Measurements from ENCODE around the gene LOXL3. TPM values are rescaled to one million over a fixed set of nuclear protein-coding genes. Genes with fewer than 3 reads are reported as not detected.

LOXL3 gene
- total RNA-seq, 5 donors from 2014 or later (not counting 1 experiment from before 2014, with no cell fraction given), result 0.10 to 0.47 (median 0.38) TPM; not detected in 1

DNA sequence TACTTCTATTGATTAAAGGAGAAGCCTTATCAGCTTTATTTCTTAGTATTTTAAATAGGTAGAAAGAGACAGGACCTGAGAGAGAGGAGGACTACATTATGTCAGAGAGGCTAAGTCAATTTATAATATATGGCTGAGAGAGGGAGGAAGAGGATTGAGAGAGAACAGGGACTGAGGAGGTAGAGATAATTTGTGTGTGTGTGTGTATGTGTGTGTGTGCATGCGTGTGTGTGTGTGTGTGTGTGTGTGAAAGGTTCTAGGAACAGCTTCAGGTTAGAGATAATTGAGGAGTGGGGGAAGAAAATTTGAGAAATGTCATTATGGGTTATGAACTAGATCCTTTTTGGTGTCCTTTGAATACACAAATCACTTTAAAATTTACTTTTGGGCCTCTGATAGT lies 15.9 kb upstream of the LOXL3 start:
- H3K4me3 ChIP-seq (ENCODE audit: control insufficient read depth in 1 of 2, extremely low read depth in 1 of 2, low read length in 1 of 2), result no peak overlapping the region
- DNase-seq (no peak), ATAC-seq (replicated peaks in 1 of 4) (no peak)
- CTCF ChIA-PET, result interaction anchor here in 1 of 2 donors (0.6 kb wide), 1 partner anchor 164 kb away, joined by 3 read pairs; no protein-coding TSS in a partner anchor
- Mint-ChIP-seq H3K36me3 (no peaks in the 10 kb centered on the region), H3K27ac (no peak overlapping the region), H3K4me1 (peaks cover 13 to 14% (median 14%) of the 10 kb centered on the region in 3 donors), H3K27me3 (peaks cover 9 to 12% of the 10 kb centered on the region in 2 donors), H3K4me3 (no peak overlapping the region), H3K9me3 (no peaks in the 10 kb centered on the region)
- peaks cover 4 to 8% of the 10 kb centered on the region in 2 experiments for H3K4me1 ChIP-seq (ENCODE audit: control insufficient read depth in 1 of 2, extremely low read depth in 1 of 2, insufficient read depth in 2 of 2, low read length in 2 of 2)
- H3K27ac ChIP-seq (ENCODE audit: low read length), result no peak overlapping the region
- 88% methylated on average over 1 of the region's 1 CpG for WGBS (ENCODE audit: insufficient coverage)
- H3K9me3 ChIP-seq, result no peaks in the 10 kb centered on the region
- no peaks in the 10 kb centered on the region for H3K27me3 ChIP-seq (replicated peaks in 1 of 2; ENCODE audit: control insufficient read depth in 2 of 2, extremely low read depth in 1 of 2, insufficient read depth in 2 of 2, low read length in 1 of 2)
- POLR2A ChIA-PET, result interaction anchor here in 1 of 2 donors (0.7 kb wide), 1 partner anchor 528 kb away, joined by 3 read pairs; no protein-coding TSS in a partner anchor
- H3K36me3 ChIP-seq (ENCODE audit: control insufficient read depth in 2 of 2, extremely low read depth in 1 of 2, insufficient read depth in 1 of 2, low read length in 1 of 2), result no peaks in the 10 kb centered on the region

DNA sequence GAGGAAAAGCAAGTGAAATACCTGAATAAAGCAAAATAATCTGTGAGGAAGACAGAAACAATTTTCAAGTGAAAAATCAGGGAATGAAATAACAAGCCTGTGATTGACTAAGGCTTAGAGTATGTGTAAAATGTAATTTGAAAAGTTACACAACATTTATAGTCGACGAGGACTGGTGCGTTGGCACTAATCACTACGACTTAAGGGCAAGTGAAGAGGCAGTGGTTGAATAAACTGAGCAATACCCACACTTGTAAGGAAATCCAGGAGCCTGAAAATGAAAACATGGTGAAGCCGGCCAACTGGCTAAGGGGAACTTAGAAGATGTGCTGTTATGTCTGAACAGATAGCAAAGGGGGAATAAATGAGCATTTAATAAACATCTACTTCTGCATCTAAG lies 14.1 kb upstream of the LOXL3 start:
- no peaks in the 10 kb centered on the region for H3K9me3 Mint-ChIP-seq
- peaks cover 11 to 15% of the 10 kb centered on the region in 2 donors for H3K27me3 Mint-ChIP-seq
- POLR2A ChIA-PET, result no interaction called here
- Histone ChIP-seq H3K4me3 (ENCODE audit: control insufficient read depth in 1 of 2, extremely low read depth in 1 of 2, low read length in 1 of 2) (no peak overlapping the region), H3K27me3 (replicated peaks in 1 of 2; ENCODE audit: control insufficient read depth in 2 of 2, extremely low read depth in 1 of 2, insufficient read depth in 2 of 2, low read length in 1 of 2) (peaks cover 0 to 3% of the 10 kb centered on the region in 2 experiments), H3K4me1 (ENCODE audit: control insufficient read depth in 1 of 2, extremely low read depth in 1 of 2, insufficient read depth in 2 of 2, low read length in 2 of 2) (no peaks in the 10 kb centered on the region), H3K36me3 (ENCODE audit: control insufficient read depth in 2 of 2, extremely low read depth in 1 of 2, insufficient read depth in 1 of 2, low read length in 1 of 2) (no peaks in the 10 kb centered on the region), H3K27ac (ENCODE audit: low read length) (no peak overlapping the region), H3K9me3 (no peaks in the 10 kb centered on the region)
- DNase-seq, result no peak
- no peak for ATAC-seq (replicated peaks in 1 of 4)
- CTCF ChIA-PET, result no interaction called here
- H3K36me3 Mint-ChIP-seq, result no peaks in the 10 kb centered on the region
- no peak overlapping the region for H3K27ac Mint-ChIP-seq
- H3K4me3 Mint-ChIP-seq, result no peak overlapping the region
- no CpG with 5 or more reads among the region's 5 CpGs for WGBS (ENCODE audit: insufficient coverage)
- H3K4me1 Mint-ChIP-seq, result no peaks in the 10 kb centered on the region

DNA sequence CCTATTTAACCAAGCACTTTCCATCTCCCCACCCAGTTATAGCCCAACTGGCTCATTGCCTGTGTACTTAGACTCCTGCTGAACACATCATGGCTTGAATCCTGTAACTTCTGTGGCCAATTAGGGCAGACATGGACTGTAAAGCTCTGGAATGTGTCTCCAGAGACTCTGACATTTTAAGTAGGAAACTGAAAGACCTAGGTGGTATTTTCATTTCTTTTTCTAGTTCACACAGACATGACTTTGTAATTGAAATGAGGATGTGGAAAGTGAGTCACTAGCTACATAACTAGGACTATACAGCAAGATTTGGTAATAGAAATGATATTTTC lies 13.0 kb upstream of the LOXL3 start:
- Mint-ChIP-seq H3K27ac (no peak overlapping the region), H3K27me3 (peaks cover 19 to 22% of the 10 kb centered on the region in 2 donors), H3K4me1 (no peaks in the 10 kb centered on the region), H3K4me3 (no peak overlapping the region), H3K36me3 (no peaks in the 10 kb centered on the region), H3K9me3 (no peaks in the 10 kb centered on the region)
- Histone ChIP-seq H3K27me3 (replicated peaks in 1 of 2; ENCODE audit: control insufficient read depth in 2 of 2, extremely low read depth in 1 of 2, insufficient read depth in 2 of 2, low read length in 1 of 2) (peaks cover 0 to 10% of the 10 kb centered on the region in 2 experiments), H3K36me3 (ENCODE audit: control insufficient read depth in 2 of 2, extremely low read depth in 1 of 2, insufficient read depth in 1 of 2, low read length in 1 of 2) (no peaks in the 10 kb centered on the region), H3K9me3 (no peaks in the 10 kb centered on the region), H3K4me3 (ENCODE audit: control insufficient read depth in 1 of 2, extremely low read depth in 1 of 2, low read length in 1 of 2) (no peak overlapping the region), H3K27ac (ENCODE audit: low read length) (no peak overlapping the region), H3K4me1 (ENCODE audit: control insufficient read depth in 1 of 2, extremely low read depth in 1 of 2, insufficient read depth in 2 of 2, low read length in 2 of 2) (no peaks in the 10 kb centered on the region)
- DNase-seq (no peak), ATAC-seq (replicated peaks in 1 of 4) (no peak)
- CTCF ChIA-PET, result no interaction called here
- POLR2A ChIA-PET, result no interaction called here

DNA sequence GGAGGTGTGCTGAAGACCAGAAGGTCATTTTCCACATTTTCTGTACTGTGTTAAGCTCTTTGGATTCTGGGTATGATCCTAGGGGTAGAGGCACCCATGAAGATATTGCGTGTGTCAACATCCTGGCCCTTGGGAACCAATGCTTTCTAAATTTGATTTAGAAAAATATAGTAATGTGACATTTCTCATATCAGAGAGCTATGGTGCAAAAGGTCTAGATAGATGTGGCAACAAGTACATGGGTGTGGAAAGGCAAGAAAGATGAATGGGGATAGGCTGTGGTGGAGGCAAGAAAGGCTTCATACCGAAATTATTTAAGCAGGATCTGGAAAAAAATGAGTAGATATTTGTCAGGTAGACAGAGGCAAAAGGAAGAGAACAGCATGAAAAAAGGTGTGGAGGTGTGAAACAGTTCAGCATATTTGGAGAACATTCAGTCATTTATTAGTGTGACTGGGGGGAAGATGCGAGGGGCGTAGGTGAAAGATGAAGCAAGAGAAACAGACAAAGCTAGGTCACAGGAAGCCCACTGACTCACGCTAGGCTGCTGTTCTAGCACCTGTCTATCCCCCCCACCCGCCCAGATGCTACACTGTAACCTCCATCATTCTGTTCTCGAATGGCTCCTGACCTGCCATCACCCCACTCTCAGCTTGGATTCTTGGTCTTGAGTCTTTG lies 12.5 kb upstream of the LOXL3 start:
- 60% methylated on average over 2 of the region's 7 CpGs for WGBS (ENCODE audit: insufficient coverage)
- no peaks in the 10 kb centered on the region for H3K4me1 ChIP-seq (ENCODE audit: control insufficient read depth in 1 of 2, extremely low read depth in 1 of 2, insufficient read depth in 2 of 2, low read length in 2 of 2)
- H3K27ac ChIP-seq (ENCODE audit: low read length), result no peak overlapping the region
- DNase-seq, result no peak
- CTCF ChIA-PET, result interaction anchor here in 1 of 2 donors (0.7 kb wide), 1 partner anchor 15 kb away, joined by 5 read pairs; no protein-coding TSS in a partner anchor
- Mint-ChIP-seq H3K4me1 (no peaks in the 10 kb centered on the region), H3K27me3 (peaks cover 23 to 24% of the 10 kb centered on the region in 2 donors), H3K9me3 (no peaks in the 10 kb centered on the region), H3K27ac (no peak overlapping the region), H3K36me3 (no peaks in the 10 kb centered on the region), H3K4me3 (no peak overlapping the region)
- H3K4me3 ChIP-seq (ENCODE audit: control insufficient read depth in 1 of 2, extremely low read depth in 1 of 2, low read length in 1 of 2), result no peak overlapping the region
- no peaks in the 10 kb centered on the region for H3K9me3 ChIP-seq
- POLR2A ChIA-PET, result no interaction called here
- peaks cover 0 to 13% of the 10 kb centered on the region in 2 experiments for H3K27me3 ChIP-seq (replicated peaks in 1 of 2; ENCODE audit: control insufficient read depth in 2 of 2, extremely low read depth in 1 of 2, insufficient read depth in 2 of 2, low read length in 1 of 2)
- H3K36me3 ChIP-seq (ENCODE audit: control insufficient read depth in 2 of 2, extremely low read depth in 1 of 2, insufficient read depth in 1 of 2, low read length in 1 of 2), result no peaks in the 10 kb centered on the region
- no peak for ATAC-seq (replicated peaks in 1 of 4)

DNA sequence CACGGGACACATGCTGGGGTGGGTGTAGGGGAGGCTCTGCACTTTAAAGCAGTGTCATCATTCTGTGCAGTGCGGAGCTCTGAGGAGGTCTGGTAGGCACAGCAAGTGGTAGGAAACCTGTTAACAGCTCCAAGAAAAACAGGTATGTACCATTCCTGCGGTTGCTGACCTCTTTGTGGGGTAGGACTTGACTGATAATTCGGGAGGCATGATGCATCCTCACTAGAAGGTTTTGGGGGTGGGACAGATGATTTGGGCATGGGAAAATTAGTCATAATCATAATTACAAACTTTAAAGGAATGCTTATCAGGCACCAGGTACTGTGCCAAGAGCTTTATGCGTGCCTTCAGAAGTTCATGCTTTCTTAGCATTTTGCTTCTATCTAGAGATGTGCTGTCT lies 10.5 kb upstream of the LOXL3 start:
- Histone ChIP-seq H3K27me3 (replicated peaks in 1 of 2; ENCODE audit: control insufficient read depth in 2 of 2, extremely low read depth in 1 of 2, insufficient read depth in 2 of 2, low read length in 1 of 2) (peaks cover 0 to 22% of the 10 kb centered on the region in 2 experiments), H3K9me3 (no peaks in the 10 kb centered on the region), H3K4me1 (ENCODE audit: control insufficient read depth in 1 of 2, extremely low read depth in 1 of 2, insufficient read depth in 2 of 2, low read length in 2 of 2) (peaks cover 0 to 2% of the 10 kb centered on the region in 2 experiments), H3K27ac (ENCODE audit: low read length) (no peak overlapping the region), H3K36me3 (ENCODE audit: control insufficient read depth in 2 of 2, extremely low read depth in 1 of 2, insufficient read depth in 1 of 2, low read length in 1 of 2) (no peaks in the 10 kb centered on the region), H3K4me3 (ENCODE audit: control insufficient read depth in 1 of 2, extremely low read depth in 1 of 2, low read length in 1 of 2) (no peak overlapping the region)
- DNase-seq (no peak), ATAC-seq (replicated peaks in 1 of 4) (no peak)
- peaks cover 0 to 6% (median 5%) of the 10 kb centered on the region in 3 donors for H3K4me1 Mint-ChIP-seq
- POLR2A ChIA-PET, result no interaction called here
- H3K36me3 Mint-ChIP-seq, result no peaks in the 10 kb centered on the region
- peaks cover 28 to 31% of the 10 kb centered on the region in 2 donors for H3K27me3 Mint-ChIP-seq
- H3K9me3 Mint-ChIP-seq, result no peaks in the 10 kb centered on the region
- CTCF ChIA-PET, result no interaction called here
- H3K4me3 Mint-ChIP-seq, result no peak overlapping the region
- H3K27ac Mint-ChIP-seq, result no peak overlapping the region
- 75% methylated on average over 3 of the region's 5 CpGs for WGBS (ENCODE audit: insufficient coverage)

DNA sequence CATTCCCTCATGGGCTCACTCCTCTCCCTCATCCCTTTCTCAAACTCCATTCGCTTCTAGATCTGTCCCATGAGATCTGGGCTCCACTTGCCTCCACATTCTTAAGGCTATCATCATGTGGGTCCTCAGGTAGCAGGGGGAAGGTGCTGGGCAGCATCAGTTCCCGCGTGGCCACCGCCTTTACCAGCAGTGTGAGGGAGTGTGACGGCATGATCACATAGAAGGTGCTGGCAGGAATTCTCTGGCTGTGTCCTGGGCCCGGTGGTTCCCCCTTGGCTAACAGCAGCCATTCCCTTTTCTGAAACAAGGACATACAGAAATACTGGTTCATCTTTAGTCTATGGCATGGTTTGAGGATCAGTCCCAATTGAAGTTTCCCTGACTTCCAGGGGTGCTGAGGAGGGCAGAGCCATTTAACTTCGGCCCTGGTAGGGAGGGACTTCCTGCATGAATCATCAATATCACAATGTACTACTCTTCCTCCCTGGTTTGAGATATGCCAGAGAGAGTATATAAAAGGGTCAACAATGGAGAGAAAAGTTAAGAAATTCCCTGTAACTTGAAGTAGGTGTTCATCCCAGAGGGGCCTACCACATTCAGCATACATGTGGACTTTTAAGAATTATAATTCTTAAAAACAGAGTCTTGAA lies 8.5 kb upstream of the LOXL3 start:
- CTCF ChIA-PET, result no interaction called here

More for the DNA sequence above, 8.5 kb upstream of the LOXL3 start:
- H3K27ac ChIP-seq (ENCODE audit: low read length), result no peak overlapping the region
- Mint-ChIP-seq H3K9me3 (no peaks in the 10 kb centered on the region), H3K4me3 (no peak overlapping the region), H3K36me3 (peaks cover 3% of the 10 kb centered on the region), H3K27me3 (peaks cover 19 to 22% of the 10 kb centered on the region in 2 donors), H3K27ac (no peak overlapping the region), H3K4me1 (peaks cover 0 to 8% (median 5%) of the 10 kb centered on the region in 3 donors)
- no peaks in the 10 kb centered on the region for H3K36me3 ChIP-seq (ENCODE audit: control insufficient read depth in 2 of 2, extremely low read depth in 1 of 2, insufficient read depth in 1 of 2, low read length in 1 of 2)
- H3K4me1 ChIP-seq (ENCODE audit: control insufficient read depth in 1 of 2, extremely low read depth in 1 of 2, insufficient read depth in 2 of 2, low read length in 2 of 2), result peaks cover 0 to 2% of the 10 kb centered on the region in 2 experiments
- POLR2A ChIA-PET, result interaction anchor here in 1 of 2 donors (0.5 kb wide), 1 partner anchor 94 kb away, joined by 5 read pairs; no protein-coding TSS in a partner anchor
- ATAC-seq (replicated peaks in 1 of 4), result no peak
- 94% methylated on average over 5 of the region's 7 CpGs for WGBS (ENCODE audit: insufficient coverage)
- H3K4me3 ChIP-seq (ENCODE audit: control insufficient read depth in 1 of 2, extremely low read depth in 1 of 2, low read length in 1 of 2), result no peak overlapping the region
- peaks cover 0 to 22% of the 10 kb centered on the region in 2 experiments for H3K27me3 ChIP-seq (replicated peaks in 1 of 2; ENCODE audit: control insufficient read depth in 2 of 2, extremely low read depth in 1 of 2, insufficient read depth in 2 of 2, low read length in 1 of 2)
- H3K9me3 ChIP-seq, result no peaks in the 10 kb centered on the region
- no peak for DNase-seq
